Nephron progenitor cell (in vitro differentiated cells): Measurements from ENCODE around the gene AP5Z1.

ENCODE experiments used
- DNase-seq: peaks from one replicate; pipeline ENCODE4 v3.0.0; 2021
- H3K27ac Mint-ChIP-seq: 2 replicates; pipeline ENCODE4 v1.8.0; 2021; ENCODE audit warnings: mild to moderate bottlenecking, moderate library complexity, mixed read lengths
- H3K27me3 Mint-ChIP-seq: 2 replicates; pipeline ENCODE4 v1.8.0; 2021; ENCODE audit warnings: mild to moderate bottlenecking, low read depth, mixed read lengths; ENCODE audit not compliant: poor library complexity
- H3K36me3 Mint-ChIP-seq: 2 replicates; pipeline ENCODE4 v1.8.0; 2021; ENCODE audit warnings: low read depth, mixed read lengths
- H3K4me1 Mint-ChIP-seq: 2 replicates; pipeline ENCODE4 v1.8.0; 2021; ENCODE audit warnings: mixed read lengths
- H3K4me3 Mint-ChIP-seq: 2 replicates; pipeline ENCODE4 v1.8.0; 2021; ENCODE audit warnings: mild to moderate bottlenecking, moderate library complexity, mixed read lengths
- H3K9me3 Mint-ChIP-seq: 2 replicates; pipeline ENCODE4 v1.8.0; 2021; ENCODE audit warnings: mild to moderate bottlenecking, moderate library complexity, mixed read lengths
- CTCF ChIP-seq: fragments of 200-600 bp; sonication (generic); IDR thresholded peaks from 2 replicates; pipeline ENCODE4 v1.5.0; 2021; ENCODE audit warnings: antibody characterized with exemption

Gene AP5Z1

GRCh38 chr7:4766666-4767519 is 8.5 kb upstream of the AP5Z1 start:
- no peak for TF ChIP-seq CTCF
- Mint-ChIP-seq H3K27ac (peak overlapping the region; percentile 70), H3K9me3 (no peaks in the 10 kb centered on the region), H3K27me3 (peaks cover 3% of the 10 kb centered on the region), H3K4me1 (peaks cover 11% of the 10 kb centered on the region), H3K36me3 (peaks cover 19% of the 10 kb centered on the region), H3K4me3 (no peak overlapping the region)
- no peak for DNase-seq

DNA sequence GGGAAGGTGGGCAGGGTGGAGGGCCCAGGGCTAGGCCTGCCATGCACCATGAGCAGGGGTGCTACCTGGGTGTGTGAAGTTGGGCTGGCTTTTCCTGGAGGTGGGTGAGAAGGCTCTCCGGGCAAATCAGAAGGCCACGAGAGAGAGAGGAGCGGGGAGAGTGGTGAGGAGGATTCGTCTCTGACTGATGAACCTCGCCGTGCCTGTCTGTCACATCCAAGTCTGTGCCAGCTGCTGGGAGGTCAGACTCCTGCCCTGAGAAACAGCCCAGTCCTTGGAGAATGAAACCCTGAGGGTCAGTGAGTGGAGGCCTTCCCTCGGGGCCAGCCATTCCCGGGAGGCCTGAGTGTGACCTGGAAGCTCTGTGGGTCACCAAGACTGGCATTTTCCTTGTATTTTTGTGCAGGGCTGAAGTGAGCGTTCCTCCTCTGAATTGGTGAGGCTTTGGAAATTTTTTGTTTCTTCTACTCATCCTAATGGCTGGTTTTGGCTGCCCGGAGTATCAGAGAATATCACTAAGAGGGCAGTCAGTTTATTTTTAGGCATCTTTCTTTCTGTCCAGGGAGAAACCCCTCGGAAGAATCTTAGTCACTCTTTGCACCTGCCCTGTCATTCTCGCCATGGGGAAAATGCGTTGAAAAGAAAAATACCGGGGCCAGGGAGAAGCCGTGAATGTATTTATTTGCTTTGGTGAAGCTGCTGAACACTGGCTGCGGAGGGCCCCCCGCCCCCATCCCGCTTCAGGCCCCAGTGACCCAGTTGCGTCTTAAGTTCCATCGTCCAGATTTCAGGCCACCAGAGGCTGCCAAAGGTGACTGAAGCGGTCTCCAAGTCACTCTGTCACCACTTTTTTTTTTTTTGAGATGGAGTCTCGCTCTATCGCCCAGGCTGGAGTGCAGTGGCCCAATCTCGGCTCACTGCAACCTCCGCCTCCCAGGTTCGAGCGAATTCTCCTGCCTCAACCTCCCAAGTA is 6.5 kb upstream of the AP5Z1 start:
- no peak for DNase-seq
- Mint-ChIP-seq H3K4me1 (peaks cover 6% of the 10 kb centered on the region), H3K36me3 (peaks cover 9% of the 10 kb centered on the region), H3K27ac (no peak overlapping the region), H3K9me3 (no peaks in the 10 kb centered on the region), H3K4me3 (no peak overlapping the region), H3K27me3 (peaks cover 3% of the 10 kb centered on the region)
- no peak for TF ChIP-seq CTCF

DNA sequence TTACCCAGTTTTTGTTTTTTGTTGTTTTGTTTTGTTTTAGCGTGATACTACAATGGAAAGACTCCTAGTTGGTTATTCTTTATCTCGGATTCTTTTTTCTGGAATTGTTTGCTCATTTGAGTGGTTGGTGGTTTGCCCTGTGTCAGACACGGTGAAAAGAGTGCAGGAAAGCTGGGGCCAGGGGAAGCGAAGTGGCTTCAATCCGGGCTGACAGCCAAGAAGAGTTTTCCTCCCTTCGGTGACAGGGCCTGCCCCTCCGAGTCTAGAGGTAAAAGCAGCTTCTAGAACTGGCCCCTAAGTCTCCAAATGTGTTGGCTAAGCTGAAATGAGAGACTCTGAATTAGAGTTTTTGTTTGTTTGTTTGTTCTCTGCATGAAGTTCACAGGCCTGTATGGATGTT is 5.7 kb upstream of the AP5Z1 start:
- H3K36me3 Mint-ChIP-seq = peaks cover 8% of the 10 kb centered on the region
- no peak for DNase-seq
- no peak for TF ChIP-seq CTCF
- H3K4me3 Mint-ChIP-seq = no peak overlapping the region
- peak overlapping the region; percentile 65 for H3K27ac Mint-ChIP-seq
- H3K4me1 Mint-ChIP-seq = peaks cover 15% of the 10 kb centered on the region
- H3K27me3 Mint-ChIP-seq = peaks cover 3% of the 10 kb centered on the region
- H3K9me3 Mint-ChIP-seq = no peaks in the 10 kb centered on the region

- Mint-ChIP-seq H3K9me3 (no peaks in the 10 kb centered on the region), H3K36me3 (peaks cover 6% of the 10 kb centered on the region), H3K4me1 (peaks cover 25% of the 10 kb centered on the region), H3K4me3 (no peak overlapping the region), H3K27me3 (peaks cover 3% of the 10 kb centered on the region), H3K27ac (no peak overlapping the region)
- TF ChIP-seq CTCF = no peak
- no peak for DNase-seq
Measured at GRCh38 chr7:4770886-4771285, 4.5 kb upstream of the AP5Z1 start.

DNA sequence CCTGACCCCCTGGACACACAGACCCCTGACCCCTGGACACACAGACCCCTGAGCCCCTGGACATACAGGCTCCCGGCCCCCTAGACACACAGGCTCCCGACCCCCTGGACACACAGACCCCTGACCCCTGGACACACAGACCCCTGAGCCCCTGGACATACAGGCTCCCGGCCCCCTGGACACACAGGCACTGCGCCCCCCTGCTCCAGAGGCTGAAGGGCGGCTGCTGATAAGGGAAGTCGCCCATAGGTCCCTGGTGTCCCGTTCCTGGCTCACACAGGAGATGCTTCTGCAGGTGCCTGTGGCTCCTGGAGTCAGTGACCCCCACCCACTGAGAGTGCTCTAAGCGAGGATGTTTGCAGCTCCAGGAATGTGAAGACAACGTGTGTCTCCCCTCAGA is 3.7 kb upstream of the AP5Z1 start:
- no peaks in the 10 kb centered on the region for H3K9me3 Mint-ChIP-seq
- peaks cover 3% of the 10 kb centered on the region for H3K36me3 Mint-ChIP-seq
- DNase-seq = no peak
- TF ChIP-seq CTCF = no peak
- no peak overlapping the region for H3K4me3 Mint-ChIP-seq
- peaks cover 3% of the 10 kb centered on the region for H3K27me3 Mint-ChIP-seq
- no peak overlapping the region for H3K27ac Mint-ChIP-seq
- H3K4me1 Mint-ChIP-seq = peaks cover 32% of the 10 kb centered on the region
